GM19025 (cell line): ENCODE measurements around the gene COG5.

ENCODE experiments used
- ATAC-seq: cut with Tn5 transposase; IDR thresholded peaks from one replicate; pipeline ENCODE4 v1.9.1; 2021; ENCODE audit warnings: mild to moderate bottlenecking, low read depth, moderate library complexity; ENCODE audit not compliant: unreplicated experiment

The COG5 gene

DNA sequence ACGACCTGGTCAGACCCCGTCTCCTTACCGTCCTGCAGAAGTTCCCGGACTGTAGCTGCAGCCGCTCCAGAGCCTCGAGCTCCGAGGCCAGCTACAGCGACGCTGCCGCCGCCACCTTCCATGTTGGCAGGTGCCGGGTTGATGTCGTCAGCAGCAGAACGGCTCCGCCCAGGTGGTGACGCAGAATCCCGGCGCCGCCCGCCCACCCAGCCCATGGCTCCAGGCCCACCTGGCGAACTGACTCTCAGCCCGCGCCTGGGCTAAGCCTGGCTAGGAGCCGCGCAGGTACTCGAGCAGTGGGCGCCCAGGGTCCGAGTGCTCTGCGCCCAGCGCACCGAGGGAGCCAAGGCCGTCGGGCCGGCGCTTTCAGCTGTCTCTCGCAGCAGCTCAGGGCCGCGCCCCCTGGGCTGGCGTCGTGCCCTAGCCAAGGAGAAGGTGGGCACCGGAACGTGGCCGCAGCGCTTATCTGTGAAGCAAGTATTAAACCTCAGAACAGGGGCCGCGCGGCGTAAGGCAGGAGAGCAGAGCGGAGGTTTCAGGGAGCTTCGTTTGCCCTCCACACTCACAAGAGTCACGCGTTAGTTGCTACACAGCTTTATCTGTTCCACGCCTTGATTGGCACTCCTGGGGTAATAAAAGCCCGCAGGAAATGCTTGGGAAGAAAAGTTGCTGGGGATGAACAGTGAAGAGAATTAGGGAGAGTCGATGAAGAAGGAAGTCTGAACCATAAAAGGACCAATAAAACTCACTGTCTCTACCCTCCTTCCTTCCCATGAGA lies at the start of gene COG5, which contains the start of gene DUS4L:
Gene COG5 (minus strand): TSS at position 146 of the 778 bp plus-strand sequence. CDS start 24 bp downstream, at position 122.
Gene DUS4L (plus strand): TSS at position 197 of the 778 bp plus-strand sequence. CDS start 3,100 bp downstream, outside the sequence.
- ATAC-seq = peak; percentile 98

DNA sequence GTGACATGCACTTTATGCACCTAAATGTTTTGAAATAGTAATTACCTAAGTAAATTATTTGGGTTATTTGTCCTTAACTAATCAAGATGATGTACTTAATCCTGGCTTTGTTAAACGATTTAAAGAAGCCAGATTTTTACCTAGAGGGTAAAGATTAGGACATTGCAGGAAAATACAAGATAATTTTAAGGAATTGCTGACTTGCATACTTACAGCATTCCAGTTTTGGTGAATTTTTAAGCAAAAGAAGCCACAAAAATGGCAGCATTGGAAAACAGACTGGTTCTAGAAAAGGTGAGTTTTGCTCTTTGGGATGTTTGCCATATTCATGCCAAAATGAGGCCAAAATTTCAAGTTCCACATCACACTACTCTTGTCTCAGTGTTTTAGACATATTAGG lies 49.7 kb upstream of the COG5 start:
- ATAC-seq = no peak

DNA sequence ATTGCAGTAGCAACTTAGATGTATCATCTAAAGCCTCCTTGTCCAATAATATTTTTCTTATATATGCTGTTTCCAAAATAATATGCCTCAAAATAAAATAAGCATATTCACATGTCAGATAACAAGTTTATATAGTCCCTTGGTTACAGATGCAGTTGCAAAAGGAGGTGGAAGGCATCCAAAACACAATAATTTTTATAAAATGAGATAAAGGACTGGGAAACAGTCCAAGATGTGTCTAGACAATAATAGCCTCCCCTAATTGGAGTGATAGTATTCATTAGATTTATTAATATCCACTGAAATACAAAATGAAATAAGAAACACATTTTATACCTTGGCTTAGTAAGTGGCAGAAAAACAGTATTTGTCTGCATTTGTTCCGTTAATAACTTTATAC lies 46.6 kb upstream of the COG5 start:
- ATAC-seq = no peak

DNA sequence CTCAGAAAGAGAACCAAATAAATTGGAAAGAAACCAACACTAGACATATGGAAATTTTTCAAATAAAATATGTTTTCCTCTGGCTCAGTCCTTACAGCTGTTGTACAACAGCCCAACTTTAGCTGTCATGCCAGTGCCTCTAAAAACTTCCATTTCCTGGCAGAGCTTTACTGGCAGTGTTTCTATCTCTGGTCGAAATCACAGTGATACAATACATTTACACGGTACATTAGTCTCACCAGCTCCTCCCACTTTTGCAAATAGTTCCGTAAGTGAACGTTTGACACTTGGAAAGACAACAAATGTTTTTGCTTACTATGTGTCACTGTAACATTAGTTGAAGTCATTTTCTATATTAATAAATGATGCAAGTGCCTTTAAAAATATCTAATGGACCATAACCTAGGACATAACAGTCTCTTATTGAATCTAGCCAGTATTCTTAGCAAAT lies 46.1 kb upstream of the COG5 start:
- no peak for ATAC-seq

DNA sequence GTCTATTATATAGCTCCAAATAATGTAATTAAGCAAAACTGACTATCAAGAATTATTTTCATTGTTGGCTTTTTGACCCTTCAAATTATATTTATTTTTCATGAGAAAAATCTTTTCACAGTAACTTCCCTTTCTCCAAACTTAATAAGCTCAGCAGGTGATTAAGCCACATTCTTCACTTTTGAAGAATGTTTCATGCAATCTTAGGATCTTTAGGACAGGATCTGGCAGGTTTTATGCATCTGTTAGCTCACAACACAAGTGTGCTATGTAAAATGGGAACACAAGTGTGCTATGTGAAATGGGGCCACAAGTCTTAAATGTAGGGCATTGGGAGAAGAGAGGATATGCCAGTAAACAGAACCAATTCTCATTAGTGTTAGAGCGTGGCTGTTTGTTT lies 42.6 kb upstream of the COG5 start:
- ATAC-seq = no peak

- no peak for ATAC-seq
These were observed 41.6 kb upstream of the COG5 start for GRCh38 chr7:107605218-107605815.

- no peak for ATAC-seq
These were observed 37.1 kb upstream of the COG5 start for GRCh38 chr7:107600816-107601215.

GRCh38 chr7:107599262-107599661 lies 35.5 kb upstream of the COG5 start:
- no peak for ATAC-seq

DNA sequence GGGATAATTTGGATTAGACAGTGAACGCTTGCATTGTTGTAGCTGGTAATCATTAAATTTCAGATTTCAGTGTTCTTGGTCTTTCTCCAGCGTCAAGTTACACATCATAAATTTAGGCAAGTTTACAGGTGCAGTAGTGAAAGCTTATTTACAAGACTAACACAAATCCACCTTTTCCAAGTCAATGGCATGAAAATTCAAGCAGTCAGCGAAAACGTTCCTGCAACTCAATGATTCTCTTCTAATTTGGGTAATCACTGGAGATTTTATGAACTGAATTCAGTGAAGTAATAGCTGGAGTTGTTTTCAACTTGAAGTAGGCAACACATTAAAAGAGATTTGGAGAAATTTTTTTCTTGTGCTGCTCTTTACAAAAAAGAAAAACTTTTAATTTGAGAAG lies 34.2 kb upstream of the COG5 start:
- ATAC-seq = no peak

- no peak for ATAC-seq
These were observed 33.8 kb upstream of the COG5 start for GRCh38 chr7:107597582-107597916.

DNA sequence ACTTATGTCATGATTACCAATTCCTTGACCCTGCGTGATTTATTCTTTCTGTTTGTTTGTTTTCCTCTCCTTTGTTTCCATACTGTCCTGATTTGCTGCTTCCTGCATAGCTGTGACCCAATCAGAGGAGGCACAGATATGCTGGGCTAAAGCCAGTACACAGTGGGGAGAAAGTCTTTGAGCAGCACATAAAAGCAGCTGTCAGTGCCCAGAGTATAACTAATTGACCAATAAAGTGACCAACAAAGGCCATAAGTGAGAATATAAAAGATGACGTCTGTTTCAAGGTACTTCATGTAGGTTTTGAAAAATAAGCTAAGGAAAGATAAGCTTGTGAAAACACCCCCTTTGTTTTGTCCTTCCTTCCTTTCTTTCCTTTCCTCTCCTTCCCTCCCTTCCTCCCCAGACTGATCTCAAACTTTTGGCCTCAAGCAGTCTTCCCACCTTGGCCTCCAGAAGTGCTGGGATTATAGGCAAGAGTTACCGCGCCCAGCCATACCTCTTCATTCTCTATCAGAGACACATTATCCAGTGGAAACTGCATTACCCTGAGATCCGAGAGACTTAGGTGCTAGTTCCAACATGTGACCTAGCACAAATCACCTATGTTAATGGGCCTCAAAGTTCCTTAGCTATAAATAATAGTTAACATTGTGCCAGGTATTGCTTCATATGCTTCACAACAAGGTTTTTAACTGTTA lies 33.3 kb upstream of the COG5 start:
- no peak for ATAC-seq

DNA sequence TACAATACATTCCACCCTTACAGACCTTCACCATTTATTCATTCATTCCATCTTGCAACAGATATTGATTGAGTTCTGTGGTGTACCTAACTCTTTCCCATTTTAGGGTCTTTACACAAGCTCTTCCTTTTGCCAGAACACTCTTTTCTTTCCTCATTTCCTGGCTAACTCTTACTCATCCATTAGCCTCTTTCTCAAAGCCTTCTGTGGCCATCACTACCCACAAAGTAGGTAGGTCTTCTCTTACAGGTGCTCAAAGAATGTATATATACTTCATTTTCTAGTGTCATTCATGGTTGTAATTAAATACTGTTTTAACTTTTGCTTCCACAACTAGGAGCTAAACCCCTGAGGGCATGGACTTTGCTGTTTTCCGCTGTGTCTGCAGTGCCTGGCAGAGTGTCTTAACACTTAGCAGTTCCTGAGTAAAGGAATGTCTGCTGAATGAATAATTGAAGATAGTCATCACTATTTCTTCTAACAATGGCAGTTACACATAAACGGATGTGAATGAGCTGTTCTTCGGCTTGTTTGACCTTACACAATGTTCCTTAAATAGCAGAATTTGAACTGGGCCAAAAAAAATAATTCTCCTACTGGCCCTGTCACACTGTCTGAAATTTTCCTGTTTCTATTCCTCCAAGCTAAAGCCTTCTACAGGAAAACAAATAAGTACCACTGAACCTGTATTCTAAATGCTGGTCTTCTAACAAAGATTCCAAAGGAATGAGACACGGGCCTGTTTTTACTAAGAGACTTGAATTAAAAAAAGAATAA lies 31.4 kb upstream of the COG5 start:
- ATAC-seq = no peak

GRCh38 chr7:107593025-107593410 lies 29.3 kb upstream of the COG5 start:
- ATAC-seq = no peak

GRCh38 chr7:107592361-107593024 lies 28.8 kb upstream of the COG5 start:
- ATAC-seq = no peak

GRCh38 chr7:107591421-107591820 lies 27.7 kb upstream of the COG5 start:
- ATAC-seq = no peak

DNA sequence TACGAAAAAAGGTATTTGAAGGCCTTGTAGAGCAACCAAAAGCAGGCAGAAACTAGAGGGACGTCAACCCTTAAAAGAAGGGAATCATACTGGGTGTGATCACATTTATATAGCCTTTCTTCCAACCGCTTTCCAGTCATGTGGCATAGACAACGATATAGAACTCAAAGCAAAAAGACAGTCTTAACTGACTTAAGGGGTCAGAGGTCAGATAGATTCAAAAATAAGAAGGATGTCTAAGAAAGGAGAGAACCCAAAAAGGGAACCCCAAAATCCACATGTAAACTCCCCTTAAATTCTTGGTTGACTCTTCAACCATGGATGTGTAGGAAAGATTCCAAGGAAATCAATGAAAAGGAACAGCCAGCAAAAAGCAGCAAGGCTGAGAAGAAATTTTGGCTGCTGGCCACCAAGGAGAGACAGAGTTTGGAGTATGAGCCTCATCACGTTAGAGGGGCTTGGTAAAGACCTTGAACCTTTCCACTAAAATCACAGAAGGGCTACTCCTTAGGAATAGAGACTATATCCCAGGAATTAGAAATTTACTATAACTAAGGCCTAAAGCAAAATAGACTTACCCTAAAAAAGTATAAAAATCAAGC lies 24.9 kb upstream of the COG5 start:
- no peak for ATAC-seq

DNA sequence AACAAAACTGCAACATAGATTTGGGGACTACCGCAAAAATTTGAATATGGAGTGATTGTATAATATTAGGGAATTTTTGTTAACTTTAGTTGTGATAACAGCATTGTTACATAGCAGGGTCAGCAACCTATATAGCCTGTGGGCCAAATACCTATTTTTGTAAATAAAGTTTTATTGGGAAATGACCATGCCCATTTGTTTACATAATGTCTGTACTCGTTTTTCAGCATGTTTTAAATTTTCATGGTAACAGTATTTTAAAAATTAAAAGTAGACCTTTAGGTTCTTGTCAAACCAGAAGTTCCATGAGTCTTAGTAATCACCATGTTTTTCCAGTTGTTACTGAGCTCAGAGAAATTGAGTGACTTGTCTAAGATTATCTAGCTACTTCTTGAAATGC lies 21.0 kb upstream of the COG5 start:
- no peak for ATAC-seq

- no peak for ATAC-seq
These were observed 19.2 kb upstream of the COG5 start for GRCh38 chr7:107582875-107583274.

- no peak for ATAC-seq
These were observed 17.8 kb upstream of the COG5 start for GRCh38 chr7:107581387-107582013.
